ENCODE results near the gene GNG13. TPM values are rescaled to one million over a fixed set of nuclear protein-coding genes. Genes with fewer than 3 reads are reported as not detected.

Gene GNG13
- total and polyA plus RNA-seq, 9 of the 15 experiments (the other 6 are each of a cell fraction or from before 2014, with no cell fraction given) = not detected

DNA sequence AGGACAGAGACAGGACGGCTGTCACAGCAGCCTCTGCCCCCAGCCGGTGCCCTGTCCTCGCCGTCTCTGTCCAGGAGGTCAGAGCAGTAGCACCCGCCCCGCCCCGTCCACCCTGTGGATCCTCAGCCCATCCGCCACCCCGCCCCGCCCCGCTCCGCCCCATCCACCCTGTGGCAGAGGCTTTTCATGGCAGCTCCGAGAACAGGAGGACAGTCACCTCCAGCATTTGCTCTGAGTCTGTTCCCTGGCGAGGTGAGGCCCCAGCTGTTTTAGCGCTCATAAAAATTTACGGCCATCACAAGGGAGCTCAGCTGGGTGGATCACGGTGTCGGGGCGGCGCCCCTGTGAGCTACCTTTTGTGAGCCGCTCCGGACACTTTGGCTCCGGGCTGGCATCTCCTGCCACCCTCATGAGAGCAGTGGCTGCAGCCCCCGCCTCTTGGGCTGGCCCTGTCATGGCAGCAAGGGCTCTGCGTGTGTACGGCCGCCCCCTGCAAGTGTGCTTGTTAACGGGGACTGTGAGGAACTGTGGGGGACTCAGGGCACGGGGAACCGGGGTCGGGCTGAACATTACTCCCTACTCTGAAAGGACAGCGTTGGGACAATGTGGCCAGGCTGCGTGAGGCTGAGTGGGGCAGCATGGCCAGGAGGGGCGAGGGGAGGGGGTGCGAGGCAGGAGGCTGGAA lies 32.3 kb upstream of the GNG13 start:
- 7% methylated on average over 27 of the region's 35 CpGs for WGBS (ENCODE audit: insufficient coverage, low coverage, missing lambda C conversion rate)
- Histone ChIP-seq H3K4me1 (replicated peaks in 1 of 2; ENCODE audit: control insufficient read depth in 2 of 2, insufficient read depth in 2 of 2, low read length in 2 of 2) (peaks cover 0 to 22% of the 10 kb centered on the region in 2 experiments; a peak in 3 of 5 replicates), H3K36me3 (ENCODE audit: control insufficient read depth, insufficient read depth, low read length) (no peaks in the 10 kb centered on the region), H3K9ac (ENCODE audit: insufficient read depth in 1 of 2, low read depth in 2 of 2, low read length in 2 of 2) (no peak overlapping the region), H3K4me3 (no peak overlapping the region), H3K9me1 (ENCODE audit: control insufficient read depth, insufficient read depth, low read length) (no peaks in the 10 kb centered on the region), H2AFZ (ENCODE audit: low read depth, low read length) (no peak overlapping the region), H3K4me2 (ENCODE audit: insufficient read depth, low read length) (no peak overlapping the region), H4K20me1 (replicated peaks; ENCODE audit: control insufficient read depth, insufficient read depth, low read length) (no peaks in the 10 kb centered on the region), H3K27me3 (ENCODE audit: control insufficient read depth in 2 of 2, insufficient read depth in 2 of 2, low read length in 2 of 2) (peaks cover 36 to 62% of the 10 kb centered on the region in 2 experiments; a peak in 4 of 5 replicates), H3K9me3 (replicated peaks; ENCODE audit: control insufficient read depth, insufficient read depth, low read depth, low read length) (peaks cover 1% of the 10 kb centered on the region; the same call in 1 of the 2 replicates), H3K27ac (ENCODE audit: extremely low read depth, low read depth, low read length) (no peak overlapping the region), H3K79me2 (ENCODE audit: control insufficient read depth, insufficient read depth, low read length) (no peaks in the 10 kb centered on the region)
- in situ Hi-C loops (cut with MboI) = no loop called here
- ATAC-seq = no peak
- no peak for FAIRE-seq
- POLR2A ChIA-PET = no interaction called here
- CTCF ChIA-PET (ENCODE audit: low intra/inter-chr PET ratio) = no interaction called here
- intact Hi-C loops (cut with micrococcal nuclease) = no loop called here
- DNase-seq (ENCODE audit: extremely low read depth in 1 of 4, low spot score in 3 of 4) = peak in 1 of 4 experiments; percentile 36
- BruUV-seq (replicated peaks) = no TSS peak
- no peak for TF ChIP-seq ZKSCAN8 (CRISPR knock-in tag; IDR thresholded peaks at IDR 0.05)
- TF ChIP-seq, protein P1, sequence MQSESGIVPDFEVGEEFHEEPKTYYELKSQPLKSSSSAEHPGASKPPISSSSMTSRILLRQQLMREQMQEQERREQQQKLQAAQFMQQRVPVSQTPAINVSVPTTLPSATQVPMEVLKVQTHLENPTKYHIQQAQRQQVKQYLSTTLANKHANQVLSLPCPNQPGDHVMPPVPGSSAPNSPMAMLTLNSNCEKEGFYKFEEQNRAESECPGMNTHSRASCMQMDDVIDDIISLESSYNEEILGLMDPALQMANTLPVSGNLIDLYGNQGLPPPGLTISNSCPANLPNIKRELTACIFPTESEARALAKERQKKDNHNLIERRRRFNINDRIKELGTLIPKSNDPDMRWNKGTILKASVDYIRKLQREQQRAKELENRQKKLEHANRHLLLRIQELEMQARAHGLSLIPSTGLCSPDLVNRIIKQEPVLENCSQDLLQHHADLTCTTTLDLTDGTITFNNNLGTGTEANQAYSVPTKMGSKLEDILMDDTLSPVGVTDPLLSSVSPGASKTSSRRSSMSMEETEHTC (IDR thresholded peaks at IDR 0.05) = no peak
- TF ChIP-seq BHLHE40 (IDR thresholded peaks at IDR 0.05; ENCODE audit: low read length) = no peak
- TF ChIP-seq WHSC1 (IDR thresholded peaks at IDR 0.05; ENCODE audit: low read length) = no peak
- TF ChIP-seq ZNF274 (IDR thresholded peaks at IDR 0.05; ENCODE audit: borderline replicate concordance, low read depth, low read length) = no peak
- TF ChIP-seq DMBX1 (CRISPR knock-in tag; IDR thresholded peaks at IDR 0.05; ENCODE audit: borderline replicate concordance) = no peak
- TF ChIP-seq ATF1 (CRISPR knock-in tag; IDR thresholded peaks at IDR 0.05) = no peak
- no peak for TF ChIP-seq ATF1 (tag; IDR thresholded peaks at IDR 0.05)
- TF ChIP-seq PHF8 (IDR thresholded peaks at IDR 0.05; ENCODE audit: borderline replicate concordance, low read length) = no peak
- TF ChIP-seq ILK (tag; IDR thresholded peaks at IDR 0.05; ENCODE audit: borderline replicate concordance, low read depth) = no peak
- TF ChIP-seq, protein P2, sequence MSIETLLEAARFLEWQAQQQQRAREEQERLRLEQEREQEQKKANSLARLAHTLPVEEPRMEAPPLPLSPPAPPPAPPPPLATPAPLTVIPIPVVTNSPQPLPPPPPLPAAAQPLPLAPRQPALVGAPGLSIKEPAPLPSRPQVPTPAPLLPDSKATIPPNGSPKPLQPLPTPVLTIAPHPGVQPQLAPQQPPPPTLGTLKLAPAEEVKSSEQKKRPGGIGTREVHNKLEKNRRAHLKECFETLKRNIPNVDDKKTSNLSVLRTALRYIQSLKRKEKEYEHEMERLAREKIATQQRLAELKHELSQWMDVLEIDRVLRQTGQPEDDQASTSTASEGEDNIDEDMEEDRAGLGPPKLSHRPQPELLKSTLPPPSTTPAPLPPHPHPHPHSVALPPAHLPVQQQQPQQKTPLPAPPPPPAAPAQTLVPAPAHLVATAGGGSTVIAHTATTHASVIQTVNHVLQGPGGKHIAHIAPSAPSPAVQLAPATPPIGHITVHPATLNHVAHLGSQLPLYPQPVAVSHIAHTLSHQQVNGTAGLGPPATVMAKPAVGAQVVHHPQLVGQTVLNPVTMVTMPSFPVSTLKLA (conservative IDR thresholded peaks at IDR 0.05) = no peak
- TF ChIP-seq, protein P3, sequence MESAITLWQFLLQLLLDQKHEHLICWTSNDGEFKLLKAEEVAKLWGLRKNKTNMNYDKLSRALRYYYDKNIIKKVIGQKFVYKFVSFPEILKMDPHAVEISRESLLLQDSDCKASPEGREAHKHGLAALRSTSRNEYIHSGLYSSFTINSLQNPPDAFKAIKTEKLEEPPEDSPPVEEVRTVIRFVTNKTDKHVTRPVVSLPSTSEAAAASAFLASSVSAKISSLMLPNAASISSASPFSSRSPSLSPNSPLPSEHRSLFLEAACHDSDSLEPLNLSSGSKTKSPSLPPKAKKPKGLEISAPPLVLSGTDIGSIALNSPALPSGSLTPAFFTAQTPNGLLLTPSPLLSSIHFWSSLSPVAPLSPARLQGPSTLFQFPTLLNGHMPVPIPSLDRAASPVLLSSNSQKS (CRISPR knock-in tag; IDR thresholded peaks at IDR 0.05) = no peak
- TF ChIP-seq MYNN (IDR thresholded peaks at IDR 0.05) = no peak
- TF ChIP-seq MYNN (CRISPR knock-in tag; IDR thresholded peaks at IDR 0.05) = no peak
- TF ChIP-seq, protein P4, sequence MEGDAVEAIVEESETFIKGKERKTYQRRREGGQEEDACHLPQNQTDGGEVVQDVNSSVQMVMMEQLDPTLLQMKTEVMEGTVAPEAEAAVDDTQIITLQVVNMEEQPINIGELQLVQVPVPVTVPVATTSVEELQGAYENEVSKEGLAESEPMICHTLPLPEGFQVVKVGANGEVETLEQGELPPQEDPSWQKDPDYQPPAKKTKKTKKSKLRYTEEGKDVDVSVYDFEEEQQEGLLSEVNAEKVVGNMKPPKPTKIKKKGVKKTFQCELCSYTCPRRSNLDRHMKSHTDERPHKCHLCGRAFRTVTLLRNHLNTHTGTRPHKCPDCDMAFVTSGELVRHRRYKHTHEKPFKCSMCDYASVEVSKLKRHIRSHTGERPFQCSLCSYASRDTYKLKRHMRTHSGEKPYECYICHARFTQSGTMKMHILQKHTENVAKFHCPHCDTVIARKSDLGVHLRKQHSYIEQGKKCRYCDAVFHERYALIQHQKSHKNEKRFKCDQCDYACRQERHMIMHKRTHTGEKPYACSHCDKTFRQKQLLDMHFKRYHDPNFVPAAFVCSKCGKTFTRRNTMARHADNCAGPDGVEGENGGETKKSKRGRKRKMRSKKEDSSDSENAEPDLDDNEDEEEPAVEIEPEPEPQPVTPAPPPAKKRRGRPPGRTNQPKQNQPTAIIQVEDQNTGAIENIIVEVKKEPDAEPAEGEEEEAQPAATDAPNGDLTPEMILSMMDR (IDR thresholded peaks at IDR 0.05 in 2 of 3, conservative IDR thresholded peaks at IDR 0.05 in 1 of 3; ENCODE audit: insufficient read depth in 2 of 3, low read depth in 1 of 3, low read length in 3 of 3) = no peak

All from K562 (cell line).